GM19324 (cell line): Measurements from ENCODE around the gene PHYKPL.
"Not testable (repeated sequence)": the region's sequence is repeated elsewhere in the genome, so short reads cannot be mapped to it uniquely, and the experiment has no call there.

ENCODE experiments used
- ATAC-seq: cut with Tn5 transposase; IDR thresholded peaks from one replicate; pipeline ENCODE4 v1.9.1; 2021; ENCODE audit warnings: mild to moderate bottlenecking, moderate library complexity; ENCODE audit not compliant: unreplicated experiment, low FRiP score

The PHYKPL gene

GRCh38 chr5:178265746-178266145 is 33.1 kb upstream of the PHYKPL start:
- no peak for ATAC-seq

DNA sequence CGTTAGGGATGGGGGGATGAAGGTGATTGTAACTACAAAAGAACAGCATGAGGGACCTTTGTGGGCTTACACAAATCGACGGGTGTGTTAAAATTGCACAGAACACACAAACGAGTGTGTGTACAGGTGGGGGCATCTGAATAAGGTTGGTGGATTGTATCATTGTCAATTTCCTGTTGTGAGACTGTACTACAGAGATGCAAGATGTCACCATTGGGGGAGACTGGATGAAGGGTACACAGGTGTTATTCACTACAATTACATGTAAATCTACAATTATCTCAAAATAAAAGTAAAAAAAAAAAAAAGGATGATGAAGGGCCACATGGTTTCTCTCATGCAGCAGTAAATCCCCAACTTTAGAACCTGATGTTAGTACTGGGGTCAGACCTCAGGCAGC is 31.4 kb upstream of the PHYKPL start:
- no peak for ATAC-seq

DNA sequence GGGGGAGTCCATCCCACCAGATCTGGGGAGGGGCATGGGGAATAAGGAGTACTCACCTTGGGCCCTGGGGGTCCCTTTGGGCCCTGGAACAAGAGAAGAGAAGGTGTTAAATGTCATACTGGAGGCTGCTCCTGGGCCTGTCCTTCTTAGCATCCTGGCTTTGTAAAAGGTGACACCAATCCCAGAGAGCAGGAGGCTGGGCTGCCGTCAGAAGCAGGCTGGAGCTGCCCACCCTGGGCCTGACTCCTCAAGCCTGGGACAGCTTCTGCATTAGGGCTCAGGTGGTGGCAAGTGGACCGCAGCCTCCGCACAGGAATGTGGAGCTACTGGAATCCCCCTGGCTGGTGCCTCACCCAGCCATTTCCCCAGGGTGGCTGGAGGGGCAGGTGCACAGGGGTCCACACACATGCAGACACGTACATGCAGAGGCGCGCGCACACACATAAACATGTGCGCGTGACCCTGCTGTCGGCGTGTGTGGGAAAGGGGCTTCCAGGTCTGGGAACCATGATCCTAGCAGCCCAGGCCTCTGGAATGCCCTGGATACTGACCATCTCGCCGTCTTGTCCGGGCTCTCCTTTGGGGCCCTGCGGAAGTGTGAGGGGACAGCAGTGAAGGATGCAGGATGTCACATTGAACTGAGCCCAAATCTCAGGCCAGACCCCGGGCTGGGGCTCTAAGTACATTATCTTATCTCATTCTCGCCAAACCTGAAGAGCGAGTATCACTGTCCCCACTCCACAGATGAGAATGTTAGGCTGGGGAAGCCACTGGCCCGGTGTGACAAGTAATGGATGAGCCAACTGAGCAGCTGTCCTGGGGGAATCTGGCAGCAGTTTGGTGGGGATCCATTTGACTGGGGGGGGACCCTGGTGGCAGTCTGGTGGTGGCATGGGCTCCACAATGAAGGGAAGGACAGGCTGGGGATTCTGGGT is 29.3 kb upstream of the PHYKPL start:
- no peak for ATAC-seq

DNA sequence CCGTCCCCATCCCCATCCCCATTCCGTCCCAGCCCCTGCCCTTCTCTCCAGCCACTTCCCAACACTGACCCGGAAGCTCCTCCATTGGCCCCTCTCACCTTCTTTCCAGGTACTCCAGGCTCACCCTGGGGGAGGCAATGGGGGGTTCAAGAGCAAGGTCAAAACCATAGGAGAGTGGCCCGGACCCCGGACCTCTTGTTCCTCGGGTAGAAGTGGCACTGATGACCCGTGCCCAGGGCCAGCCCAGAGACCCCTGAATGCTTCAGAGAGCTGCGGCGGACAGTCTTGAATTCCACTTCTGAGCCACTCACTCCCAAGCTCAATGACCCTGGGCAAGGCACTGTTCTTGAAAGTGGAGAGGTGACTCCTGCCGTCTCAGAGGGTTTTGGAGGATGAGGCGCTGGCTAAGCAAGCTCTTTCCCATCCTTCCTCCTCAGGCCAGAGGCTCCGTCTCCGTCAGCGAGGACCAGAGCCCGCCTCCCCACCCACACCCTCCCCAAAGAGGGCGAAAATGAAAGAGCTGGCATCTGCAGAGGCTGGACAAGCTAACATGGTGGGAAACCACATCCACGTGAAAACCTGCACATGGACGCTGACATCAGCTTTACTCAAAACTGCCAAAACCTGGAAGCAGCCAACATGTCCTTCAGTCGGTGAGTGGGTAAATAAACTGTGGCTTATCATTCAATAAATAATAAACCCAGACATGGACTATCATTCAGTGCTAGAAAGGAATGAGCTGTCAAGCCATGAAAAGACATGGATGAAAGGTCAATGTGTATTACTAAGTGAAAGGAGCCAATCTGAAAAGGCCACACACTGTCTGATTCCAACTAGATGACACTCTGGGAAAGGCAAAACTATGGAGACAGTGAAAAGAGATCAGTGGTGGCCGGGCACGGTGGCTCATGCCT is 27.3 kb upstream of the PHYKPL start:
- ATAC-seq = no peak

DNA sequence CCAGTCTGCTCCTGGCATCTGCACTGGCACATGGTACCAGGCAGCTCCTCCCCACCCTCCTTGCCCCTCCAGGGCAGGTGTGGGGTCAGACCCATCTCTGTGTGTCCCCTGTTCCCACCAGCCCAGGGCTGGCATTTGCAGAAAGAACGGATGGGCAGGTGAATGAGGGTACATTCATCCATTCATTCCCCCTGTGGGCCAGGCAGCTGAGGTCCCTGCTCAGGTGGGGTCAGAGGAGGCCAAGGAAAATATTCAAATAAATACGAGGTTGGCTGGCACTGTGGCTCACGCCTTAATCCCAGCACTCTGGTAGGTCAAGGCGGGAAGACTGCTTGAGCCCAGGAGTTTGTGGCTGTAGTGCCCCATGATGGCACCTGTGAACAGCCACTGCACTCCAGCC is 25.0 kb upstream of the PHYKPL start:
- ATAC-seq = no peak

DNA sequence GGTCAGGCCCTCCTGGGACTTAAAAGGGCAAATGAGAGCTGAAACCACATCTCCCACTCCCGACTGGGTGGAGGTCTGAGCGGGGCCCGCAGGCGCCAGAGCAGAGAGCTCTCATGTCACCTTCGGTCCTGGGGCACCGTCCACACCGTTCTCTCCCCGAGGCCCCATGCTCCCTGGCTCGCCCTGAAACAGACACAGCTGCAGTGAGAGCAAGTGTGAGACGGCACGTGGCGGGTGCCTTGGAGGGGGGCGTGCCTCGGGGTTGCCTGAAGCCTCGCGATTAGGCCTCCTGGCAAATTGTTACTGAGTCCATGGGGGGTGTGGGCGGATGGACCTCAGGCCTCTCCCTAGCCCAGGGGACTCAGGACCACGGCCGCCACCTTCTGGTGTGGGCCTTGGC is 24.1 kb upstream of the PHYKPL start:
- no peak for ATAC-seq

- ATAC-seq = not testable (repeated sequence)
Measured at GRCh38 chr5:178253632-178254031, 21.0 kb upstream of the PHYKPL start.

DNA sequence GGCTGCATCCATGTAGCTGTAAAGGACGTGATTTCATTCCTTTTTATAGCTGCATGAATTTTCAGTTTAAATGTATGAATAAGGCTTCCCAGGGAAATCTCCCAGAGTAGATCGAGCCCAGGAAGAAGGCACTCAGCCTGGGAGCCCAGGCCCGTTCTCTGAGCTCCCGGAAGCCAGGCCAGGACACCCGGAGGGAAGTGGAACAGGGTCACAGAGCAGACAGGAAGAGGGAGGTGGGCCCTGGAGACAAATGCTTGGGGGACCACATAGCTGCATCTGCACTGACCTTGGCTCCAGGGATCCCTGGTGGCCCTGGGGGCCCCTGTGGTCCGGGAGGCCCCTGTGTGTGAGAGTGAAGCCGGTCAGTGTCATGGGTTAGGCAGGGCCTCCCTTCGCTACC is 19.7 kb upstream of the PHYKPL start:
- ATAC-seq = no peak

- no peak for ATAC-seq
Measured at GRCh38 chr5:178250263-178250662, 17.7 kb upstream of the PHYKPL start.

- no peak for ATAC-seq
Measured at GRCh38 chr5:178249191-178249989, 16.8 kb upstream of the PHYKPL start.

DNA sequence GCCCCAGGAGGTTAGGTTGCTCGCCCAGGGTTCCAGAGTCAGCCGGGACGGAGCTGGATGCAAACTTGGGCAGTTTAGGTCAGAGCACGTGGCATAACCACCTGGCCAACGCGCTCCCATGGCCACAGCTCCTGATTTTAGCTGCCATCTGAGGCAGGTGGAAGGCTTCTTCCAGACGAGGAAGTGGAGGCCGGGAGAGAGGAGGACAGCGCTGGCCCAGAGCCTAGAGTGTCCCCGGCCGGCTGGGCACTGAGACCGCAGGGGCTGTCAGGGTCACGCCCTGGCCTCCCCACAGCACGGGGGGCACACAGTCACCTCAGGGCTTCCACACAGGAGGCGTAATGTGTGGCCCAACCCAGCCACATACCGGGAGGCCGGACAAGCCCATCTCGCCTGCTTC is 16.1 kb upstream of the PHYKPL start:
- ATAC-seq = no peak

- no peak for ATAC-seq
Measured at GRCh38 chr5:178247481-178248456, 15.2 kb upstream of the PHYKPL start.

GRCh38 chr5:178246624-178247279 is 14.2 kb upstream of the PHYKPL start:
- ATAC-seq = no peak

DNA sequence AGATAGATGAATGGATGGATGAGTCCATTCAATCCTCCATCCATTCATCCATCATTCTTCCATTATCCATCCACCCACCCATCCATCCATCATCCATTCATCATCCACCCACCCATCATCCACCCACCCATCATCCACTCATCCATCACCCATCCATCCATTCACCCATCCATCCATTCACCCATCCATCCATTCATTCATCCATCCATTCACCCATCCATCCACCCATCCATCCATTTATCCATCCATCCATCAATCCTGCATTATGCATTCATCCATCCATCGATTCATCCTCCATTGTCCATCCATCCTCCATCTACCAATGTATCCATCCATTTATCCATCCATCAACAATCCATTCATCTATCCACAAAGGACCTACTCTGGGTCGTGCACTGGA is 12.8 kb upstream of the PHYKPL start:
- no peak for ATAC-seq

DNA sequence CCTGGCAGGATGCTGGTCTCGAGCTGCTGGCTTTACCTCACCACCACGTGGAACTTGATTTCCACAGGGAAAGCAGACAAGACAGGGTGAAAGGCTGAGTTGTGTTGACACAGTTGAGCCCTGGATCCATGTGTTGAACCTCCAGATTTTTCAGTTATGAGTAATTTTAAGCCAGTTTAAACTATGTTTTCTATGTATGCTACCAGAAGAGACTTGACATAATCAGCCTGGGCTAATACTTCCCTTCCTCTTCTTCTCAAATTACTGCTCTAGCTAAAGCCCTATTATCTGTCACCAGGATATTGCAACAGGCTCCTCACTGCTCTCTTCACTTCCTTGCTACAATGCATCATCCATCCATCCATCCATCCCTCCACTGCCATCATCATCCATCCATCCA is 12.0 kb upstream of the PHYKPL start:
- no peak for ATAC-seq

GRCh38 chr5:178242416-178242815 is 9.8 kb upstream of the PHYKPL start:
- no peak for ATAC-seq

GRCh38 chr5:178241688-178242231 is 9.2 kb upstream of the PHYKPL start:
- no peak for ATAC-seq

DNA sequence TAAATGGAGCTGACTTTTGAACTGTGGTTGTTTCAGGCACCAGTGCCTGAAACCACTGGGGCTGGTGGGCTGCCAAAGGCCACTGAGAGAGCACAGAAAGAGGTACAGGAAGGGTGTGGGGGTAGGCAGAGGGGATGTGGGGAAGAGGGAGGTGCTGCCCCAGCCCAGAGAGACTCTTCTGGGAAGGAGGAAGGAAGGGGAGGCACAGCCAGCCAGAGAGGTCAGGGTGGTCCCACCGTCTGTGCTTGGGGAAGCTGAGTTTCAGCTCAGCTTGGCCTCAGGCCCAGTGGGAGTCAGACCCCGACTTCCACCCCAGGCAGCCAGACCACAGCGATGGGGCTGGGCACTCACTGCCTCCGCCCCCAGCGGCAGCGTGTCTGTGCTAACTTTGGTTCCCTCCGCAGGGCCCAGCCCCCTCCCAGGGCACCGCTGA is 8.6 kb upstream of the PHYKPL start:
- no peak for ATAC-seq

DNA sequence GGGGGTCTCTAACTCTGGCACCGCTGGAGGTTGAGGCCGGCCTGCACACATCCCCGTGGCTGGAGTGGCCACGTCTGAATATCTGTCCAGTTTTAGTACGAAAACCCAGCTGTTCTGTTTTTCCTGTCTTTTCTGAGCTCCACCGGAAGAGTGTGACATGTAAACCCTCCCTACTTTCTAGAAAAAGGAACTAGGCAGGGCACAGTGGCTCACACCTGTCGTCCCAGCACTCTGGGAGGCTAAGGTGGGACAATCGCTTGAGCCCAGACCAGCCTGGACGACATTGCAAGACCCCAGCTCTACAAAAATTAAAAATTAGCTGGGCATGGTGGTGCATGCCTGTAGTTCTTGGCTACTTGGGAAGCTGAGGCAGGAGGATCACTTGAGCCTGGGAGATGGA is 8.2 kb upstream of the PHYKPL start:
- no peak for ATAC-seq
